Measurements from ENCODE around the gene IMMT. TPM values are rescaled to one million over a fixed set of nuclear protein-coding genes. Genes with fewer than 3 reads are reported as not detected.

IMMT gene
- total and polyA plus RNA-seq, 2 donors (not counting 1 experiment from before 2014, with no cell fraction given): 23.5 to 66.0 TPM

DNA sequence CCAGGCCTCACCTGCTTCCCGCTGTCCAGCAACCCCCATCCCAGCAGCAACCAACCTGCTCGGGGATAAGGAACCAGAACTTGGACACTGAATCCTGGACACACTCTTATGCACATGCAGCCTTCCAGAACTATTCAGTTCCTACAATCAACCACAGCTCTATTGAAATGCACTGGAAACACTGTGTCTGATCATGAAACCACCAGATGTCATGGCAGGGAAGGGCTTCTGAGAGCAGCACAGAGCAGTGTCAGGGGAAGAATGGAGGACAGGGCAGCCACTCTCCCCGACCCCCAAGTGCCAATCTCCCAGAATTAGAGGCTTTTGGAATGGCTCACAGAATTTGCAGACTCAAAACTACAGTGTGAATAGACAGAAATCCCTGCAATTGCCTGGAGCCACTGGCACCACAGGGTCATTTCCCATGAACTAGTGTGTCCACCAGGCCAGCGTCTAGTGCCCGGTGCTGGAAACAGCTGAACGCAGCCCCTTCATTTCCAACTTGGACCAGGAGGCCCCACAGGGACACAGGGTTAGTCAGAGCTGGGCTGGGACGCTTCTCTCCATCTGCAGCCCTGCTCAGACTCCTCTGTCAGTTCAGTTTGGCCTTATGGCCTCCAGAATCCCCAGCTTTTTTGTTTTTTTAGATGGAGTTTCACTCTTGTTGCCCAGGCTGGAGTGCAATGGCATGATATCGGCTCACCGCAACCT is 29.5 kb upstream of the IMMT start:
- POLR2A ChIA-PET: interaction anchor here (0.9 kb wide), 1 partner anchor 13 kb away, joined by 3 read pairs; no protein-coding TSS in a partner anchor
- H3K27me3 ChIP-seq (replicated peaks in 1 of 4; ENCODE audit: control extremely low read depth in 1 of 4, control insufficient read depth in 3 of 4, insufficient read depth in 4 of 4, low read length in 3 of 4): no peaks in the 10 kb centered on the region
- peaks cover 49 to 55% of the 10 kb centered on the region in 2 donors for H3K4me1 ChIP-seq (ENCODE audit: control insufficient read depth in 2 of 2, insufficient read depth in 2 of 2, low read length in 2 of 2)
- DNase-seq (no peak), ATAC-seq (ENCODE audit: low read depth) (no peak)
- intact Hi-C loops (cut with micrococcal nuclease): loop anchor here (1.0 to 5.0 kb wide), 2 partner anchors 14 to 218 kb away; partner anchors contain the start of gene KDM3A
- H3K9ac ChIP-seq (ENCODE audit: low read length): no peak overlapping the region
- no peaks in the 10 kb centered on the region for H4K20me1 ChIP-seq (ENCODE audit: control insufficient read depth, insufficient read depth, low read length, poor library complexity, severe bottlenecking)
- H3K4me3 ChIP-seq (ENCODE audit: control extremely low read depth in 1 of 5, extremely low read depth in 1 of 5, insufficient read depth in 1 of 5, low read depth in 2 of 5, low read length in 4 of 5): no peak overlapping the region
- H3K36me3 ChIP-seq (replicated peaks in 1 of 2; ENCODE audit: control extremely low read depth in 1 of 2, control insufficient read depth in 1 of 2, extremely low read depth in 1 of 2, insufficient read depth in 2 of 2, low read length in 1 of 2): no peaks in the 10 kb centered on the region
- TF ChIP-seq EZH2 (IDR thresholded peaks at IDR 0.05; ENCODE audit: borderline replicate concordance, insufficient read depth, low read depth, low read length, poor library complexity, severe bottlenecking): no peak
- no peak for TF ChIP-seq CTCF (IDR thresholded peaks at IDR 0.05)
- peak overlapping the region; percentile 18 for H2AFZ ChIP-seq (ENCODE audit: insufficient read depth, low read depth, low read length, poor library complexity, severe bottlenecking)
- H3K27me3 Mint-ChIP-seq: no peaks in the 10 kb centered on the region
- no peaks in the 10 kb centered on the region for H3K9me3 Mint-ChIP-seq (ENCODE audit: insufficient read depth)
- no peaks in the 10 kb centered on the region for H3K79me2 ChIP-seq (ENCODE audit: control insufficient read depth, insufficient read depth, low read length)
- H3K4me1 Mint-ChIP-seq: peaks cover 46% of the 10 kb centered on the region
- H3K27ac Mint-ChIP-seq: peak overlapping the region; percentile 27
- no peaks in the 10 kb centered on the region for H3K9me3 ChIP-seq (ENCODE audit: control extremely low read depth in 1 of 3, control insufficient read depth in 2 of 3, insufficient read depth in 1 of 3, low read length in 2 of 3)
- peak overlapping the region in 1 of 2 donors; percentile 26 for H3K27ac ChIP-seq (ENCODE audit: low read length in 2 of 2)
- 87% methylated on average over 9 of the region's 9 CpGs for WGBS (ENCODE audit: insufficient coverage)
- no peak overlapping the region for H3K4me3 Mint-ChIP-seq
- CTCF ChIA-PET: interaction anchor here (0.6 to 1.4 kb wide), 8 partner anchors 13 to 605 kb away, joined by 3 read pairs; no protein-coding TSS in a partner anchor
- H3K4me2 ChIP-seq (replicated peaks; ENCODE audit: low read depth, low read length, poor library complexity, severe bottlenecking): peak overlapping the region; percentile 17

Data from B cell (primary cell).